GM18907 (cell line): ENCODE data around the gene SBDS.
"Not testable (repeated sequence)": the region's sequence is repeated elsewhere in the genome, so short reads cannot be mapped to it uniquely, and the experiment has no call there.

Experiments
- ATAC-seq: cut with Tn5 transposase; IDR thresholded peaks from one replicate; pipeline ENCODE4 v1.9.1; 2021; ENCODE audit warnings: mild to moderate bottlenecking, moderate library complexity; ENCODE audit not compliant: unreplicated experiment

SBDS gene

DNA sequence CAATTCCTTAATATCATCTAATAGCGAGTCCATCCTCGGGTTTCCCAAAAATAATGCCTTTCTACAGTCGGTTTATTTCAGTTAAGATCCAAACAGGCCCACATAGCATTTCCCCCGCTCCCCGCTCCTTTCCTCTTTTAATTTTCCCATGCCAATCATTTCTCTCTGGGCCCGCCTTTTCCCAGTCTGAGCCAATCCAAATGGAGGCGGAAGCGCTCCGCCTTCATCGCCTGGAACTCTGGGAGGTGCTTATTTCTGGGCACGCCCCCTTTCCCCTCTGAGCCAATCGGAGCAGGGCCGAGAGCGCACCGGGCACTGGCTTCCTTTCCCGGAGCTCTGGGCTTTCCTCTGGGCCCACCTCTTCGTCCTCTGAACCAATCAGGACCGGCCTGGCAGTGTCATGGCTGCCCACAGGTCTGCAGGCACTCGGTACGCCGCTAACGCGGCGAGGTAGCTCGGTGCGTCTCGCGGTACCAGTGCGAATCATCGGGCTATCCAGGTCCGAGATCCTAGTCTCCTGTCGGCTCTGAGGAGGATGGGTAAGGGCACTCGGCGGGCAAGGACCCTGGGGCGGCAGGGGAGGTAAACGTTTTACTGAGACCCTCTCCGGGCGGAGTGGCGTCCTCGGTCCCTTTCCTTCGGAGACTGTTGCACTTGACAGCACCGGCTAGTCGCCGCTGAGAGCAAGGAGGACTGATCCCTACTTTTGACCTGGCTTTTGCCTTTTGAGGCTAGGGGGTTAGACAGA, 1.2 kb upstream of the SBDS start, which contains the start of gene TYW1:
Gene TYW1, plus strand, starts transcription at position 390 of the 748 bp plus-strand sequence. Its CDS starts 146 bp downstream, at position 536.
- peak; percentile 90 for ATAC-seq

DNA sequence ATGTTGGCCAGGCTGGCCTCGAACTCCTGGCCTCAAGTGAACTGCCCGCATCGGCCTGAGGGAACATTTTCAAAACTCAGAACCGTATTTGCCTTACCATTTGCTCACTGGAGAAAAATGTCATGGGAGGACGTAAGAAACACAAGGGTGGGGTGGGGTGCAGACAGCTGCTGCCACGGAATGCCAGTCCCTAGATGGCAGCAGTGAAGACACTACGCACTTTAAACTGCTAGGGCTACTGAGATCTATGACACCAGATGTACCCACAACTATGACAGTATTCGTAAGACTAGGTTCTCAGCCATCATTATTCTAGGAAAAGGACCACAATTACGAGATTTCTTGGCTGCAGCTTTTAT, 716 bp downstream of the SBDS start:
- peak; percentile 39 for ATAC-seq

DNA sequence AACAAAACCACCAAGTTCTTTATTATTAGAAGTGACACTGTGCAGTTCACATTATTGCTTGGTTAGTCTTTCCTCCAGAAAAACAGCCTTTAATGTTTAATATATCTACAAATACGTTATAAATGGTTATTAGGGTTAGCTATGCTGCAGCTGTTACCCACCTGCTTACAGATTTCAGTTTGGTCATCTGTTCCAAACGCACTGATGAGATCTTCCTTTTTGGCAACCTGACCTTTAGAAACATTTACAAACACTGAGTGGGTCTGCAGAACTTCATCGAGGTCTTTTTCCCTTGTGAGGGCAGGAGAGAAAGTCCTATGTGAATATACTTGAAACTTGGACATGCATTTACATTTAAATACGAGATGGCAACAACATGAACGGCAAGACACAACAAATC, 1.3 kb downstream of the SBDS start:
- not testable (repeated sequence) for ATAC-seq

DNA sequence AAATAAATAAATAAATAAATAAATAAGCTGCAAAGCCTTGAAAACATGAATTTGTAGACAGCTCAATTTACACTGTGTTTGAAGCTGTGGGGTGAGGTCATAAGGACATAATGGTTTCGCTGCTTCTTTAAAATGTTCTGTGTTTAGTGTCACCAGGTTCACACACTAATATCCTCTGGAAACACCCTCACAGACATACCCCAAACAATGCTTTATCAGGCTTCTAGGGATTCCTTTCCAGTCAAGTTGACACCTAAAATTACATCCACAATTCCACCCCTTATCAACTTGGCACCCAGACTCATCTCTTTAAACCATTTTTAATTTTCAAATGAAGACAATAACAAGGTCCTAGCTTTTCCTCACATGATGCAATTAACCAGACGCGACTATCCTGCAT, 5.8 kb downstream of the SBDS start:
- ATAC-seq, result not testable (repeated sequence)

DNA sequence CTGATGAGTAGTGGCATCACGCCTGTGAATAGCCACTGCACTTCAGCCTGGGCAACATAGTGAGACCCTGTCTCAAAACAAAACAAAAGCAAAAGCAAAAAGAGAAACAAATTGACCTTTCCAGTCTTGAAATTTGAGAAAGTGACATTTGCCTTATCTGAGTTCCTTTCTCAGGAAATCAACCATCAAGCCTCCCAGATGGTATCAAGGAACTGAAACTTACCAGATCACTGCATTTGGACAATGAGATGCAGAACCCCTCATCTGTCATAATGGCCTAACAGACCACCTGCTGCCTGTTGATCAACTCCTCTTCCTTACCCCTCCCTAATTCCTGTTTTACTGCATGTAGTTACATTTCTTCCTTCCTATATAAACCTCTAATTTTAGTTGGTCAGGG, 15.1 kb downstream of the SBDS start:
- not testable (repeated sequence) for ATAC-seq

DNA sequence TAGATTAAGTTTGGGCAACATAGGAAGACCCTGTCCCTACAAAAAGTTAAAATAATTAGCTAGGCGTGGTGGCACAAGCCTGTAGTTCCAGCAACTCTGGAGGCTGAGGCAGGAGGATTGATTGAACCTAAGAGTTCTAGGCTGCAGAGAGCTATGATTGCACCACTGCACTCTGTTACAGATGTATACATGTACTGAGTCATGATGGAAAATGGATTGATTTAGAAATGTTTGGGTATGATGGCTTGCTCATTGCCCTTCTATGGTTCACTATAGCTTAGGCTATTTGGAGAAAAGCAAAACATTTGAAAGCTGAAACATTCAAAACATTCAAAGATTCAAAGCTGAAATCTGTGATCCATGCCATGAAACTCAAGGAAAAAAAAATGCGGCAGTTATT, 16.4 kb downstream of the SBDS start:
- ATAC-seq, result not testable (repeated sequence)

DNA sequence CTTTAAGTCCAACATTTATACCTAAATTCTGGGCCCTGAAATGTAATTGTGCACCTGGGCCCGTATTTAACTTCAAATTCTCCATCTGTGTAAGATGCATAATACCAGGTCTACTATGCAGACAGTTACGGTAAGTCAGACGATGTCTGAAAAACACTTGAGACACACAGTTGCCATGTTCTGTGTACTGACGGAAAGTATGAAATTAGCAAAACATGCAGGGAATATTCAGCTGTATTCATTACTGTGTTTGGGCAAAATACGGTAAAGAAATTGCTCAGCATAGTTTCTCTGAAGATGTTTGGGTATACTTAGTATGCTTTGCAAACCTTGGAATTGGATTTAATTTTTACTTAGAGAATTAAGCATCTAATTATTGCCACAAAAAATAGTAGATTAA, 17.1 kb downstream of the SBDS start:
- ATAC-seq, result not testable (repeated sequence)

DNA sequence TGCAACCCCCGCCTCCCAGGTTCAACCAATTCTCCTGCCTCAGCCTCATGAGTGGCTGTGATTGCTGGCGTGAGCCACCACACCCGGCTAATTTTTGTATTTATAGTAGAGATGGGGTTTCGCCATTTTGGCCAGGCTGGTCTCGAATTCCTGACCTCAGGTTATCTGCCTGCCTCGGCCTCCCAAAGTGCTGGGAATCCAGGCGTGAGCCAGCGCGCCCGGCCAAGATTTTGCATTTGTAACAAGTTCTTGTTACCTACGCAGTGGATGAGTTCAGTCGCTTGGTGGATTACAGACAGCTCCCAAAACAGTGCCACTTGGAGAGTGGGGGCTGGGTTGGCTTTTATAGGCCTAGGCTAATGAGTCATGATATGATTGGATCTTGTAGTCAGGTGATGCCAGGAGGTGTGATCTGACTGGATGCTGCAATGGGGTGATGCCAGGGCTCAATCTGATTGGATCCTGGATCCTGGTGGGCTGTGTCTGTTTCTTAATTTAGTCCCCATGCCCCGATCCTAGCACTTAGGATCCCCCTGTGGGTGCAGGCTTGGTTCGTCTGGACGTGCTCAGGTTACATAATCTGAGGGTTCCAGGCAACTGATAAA, 20.3 kb downstream of the SBDS start:
- ATAC-seq, result no peak

DNA sequence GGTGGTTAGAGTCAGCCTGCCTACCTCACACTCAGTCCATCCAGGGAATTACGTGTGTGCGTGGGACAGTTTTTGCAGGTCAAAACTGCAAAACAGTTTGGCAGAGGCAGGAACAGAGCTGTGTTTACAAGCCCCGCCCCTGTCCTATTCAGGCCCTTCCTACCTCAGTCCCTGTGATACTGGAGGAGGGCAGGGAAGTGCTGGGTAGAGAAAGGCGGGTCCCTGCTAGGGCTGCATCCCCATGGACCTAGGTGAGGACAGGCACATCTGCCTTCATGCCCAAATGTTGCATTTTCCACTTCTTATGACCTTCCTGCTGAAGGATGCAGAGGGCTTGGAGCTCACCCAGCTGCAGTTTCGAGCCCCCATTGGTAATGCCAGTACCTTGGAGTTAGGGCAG, 25.1 kb downstream of the SBDS start:
- no peak for ATAC-seq

DNA sequence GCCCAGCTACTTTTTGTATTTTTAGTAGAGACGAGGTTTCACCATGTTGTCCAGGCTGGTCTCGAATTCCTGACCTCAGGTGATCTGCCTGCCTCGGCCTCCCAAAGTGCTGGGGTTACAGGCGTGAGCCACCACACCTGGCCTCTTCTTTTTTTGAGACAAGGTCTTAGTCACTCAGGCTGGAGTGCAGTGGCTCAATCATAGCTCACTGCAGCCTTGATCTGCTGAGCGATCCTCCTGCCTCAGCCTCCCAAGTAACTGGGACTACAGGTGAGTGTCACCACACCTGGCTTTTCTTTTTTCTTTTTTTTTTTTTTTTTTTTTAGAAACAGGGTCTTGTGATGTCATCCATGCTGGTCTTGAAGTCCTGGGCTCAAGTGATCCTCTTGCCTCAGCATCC, 26.4 kb downstream of the SBDS start:
- not testable (repeated sequence) for ATAC-seq

DNA sequence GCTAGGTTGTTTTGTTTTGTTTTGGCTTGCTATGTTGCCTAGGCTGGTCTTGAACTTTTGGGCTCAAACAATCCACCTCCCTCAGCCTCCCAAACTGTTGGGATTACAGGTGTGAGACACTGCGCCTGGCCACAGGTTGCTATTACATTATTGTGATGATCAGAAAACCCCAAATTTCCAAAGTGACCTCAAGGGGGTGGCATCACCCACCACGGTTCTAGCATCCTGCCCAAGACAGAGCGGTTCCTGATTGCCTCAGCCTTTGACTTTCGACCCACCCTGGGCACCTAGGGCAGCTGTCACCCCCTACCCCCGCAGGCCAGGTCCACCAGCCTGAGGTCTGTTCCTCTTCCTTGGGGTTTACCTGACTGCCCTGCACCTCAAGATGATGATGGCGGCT, 28.4 kb downstream of the SBDS start:
- no peak for ATAC-seq

DNA sequence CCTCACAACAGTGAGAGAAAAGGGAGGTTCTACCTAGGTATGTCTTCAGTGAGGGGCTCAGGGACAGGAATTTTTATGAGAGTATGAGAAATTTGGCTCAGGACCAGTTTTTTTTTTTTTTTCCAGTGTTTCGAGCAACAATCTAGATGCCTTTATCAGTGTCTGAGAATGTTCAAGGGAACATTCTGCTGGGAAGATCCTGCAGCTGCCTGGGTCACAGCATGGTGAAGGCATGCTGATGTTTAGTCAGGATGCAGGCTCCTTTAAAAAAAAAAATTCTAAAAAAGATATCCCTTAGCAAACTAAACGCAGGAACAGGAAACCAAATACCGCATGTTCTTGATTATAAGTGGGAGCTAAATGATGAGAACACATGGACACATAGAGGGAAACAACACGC, 31.0 kb downstream of the SBDS start:
- no peak for ATAC-seq

DNA sequence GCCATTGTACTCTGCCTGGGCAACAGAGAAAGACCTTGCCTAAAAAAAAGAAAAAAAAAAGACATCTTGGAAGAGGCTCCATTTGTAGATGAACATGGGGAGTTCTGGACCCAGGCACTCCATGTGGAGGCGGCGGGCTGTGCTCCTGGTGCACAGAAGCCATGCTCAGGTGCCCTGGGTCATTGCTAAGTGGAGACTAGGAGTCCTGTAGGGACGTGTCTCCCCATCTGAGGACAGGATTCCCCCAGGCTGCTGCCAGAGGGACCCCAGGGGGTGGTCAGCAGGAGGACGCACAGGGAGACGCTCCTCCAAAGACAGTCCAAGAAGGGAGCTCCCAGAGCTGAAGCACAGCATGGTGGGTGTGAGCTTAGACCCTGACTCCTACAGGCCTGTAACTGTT, 34.3 kb downstream of the SBDS start:
- ATAC-seq, result no peak

DNA sequence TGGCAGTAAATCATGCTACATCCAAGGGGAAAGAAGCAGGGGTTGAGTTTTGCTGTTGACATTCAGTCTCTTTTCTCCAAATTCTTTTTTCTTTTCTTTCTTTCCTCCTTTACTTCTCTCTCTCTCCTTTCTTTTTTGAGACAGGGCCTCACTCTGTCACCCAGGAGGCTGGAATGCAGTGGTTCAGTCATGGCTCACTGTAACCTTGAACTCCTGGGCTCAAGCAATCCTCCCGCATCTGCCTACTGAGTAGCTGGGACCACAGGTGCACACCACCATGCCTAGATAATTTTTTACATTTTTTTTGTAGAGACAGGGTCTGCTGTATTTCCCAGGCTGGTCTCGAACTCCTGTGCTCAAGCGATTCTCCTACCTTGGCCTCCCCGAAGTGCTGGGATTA, 35.2 kb downstream of the SBDS start:
- no peak for ATAC-seq

DNA sequence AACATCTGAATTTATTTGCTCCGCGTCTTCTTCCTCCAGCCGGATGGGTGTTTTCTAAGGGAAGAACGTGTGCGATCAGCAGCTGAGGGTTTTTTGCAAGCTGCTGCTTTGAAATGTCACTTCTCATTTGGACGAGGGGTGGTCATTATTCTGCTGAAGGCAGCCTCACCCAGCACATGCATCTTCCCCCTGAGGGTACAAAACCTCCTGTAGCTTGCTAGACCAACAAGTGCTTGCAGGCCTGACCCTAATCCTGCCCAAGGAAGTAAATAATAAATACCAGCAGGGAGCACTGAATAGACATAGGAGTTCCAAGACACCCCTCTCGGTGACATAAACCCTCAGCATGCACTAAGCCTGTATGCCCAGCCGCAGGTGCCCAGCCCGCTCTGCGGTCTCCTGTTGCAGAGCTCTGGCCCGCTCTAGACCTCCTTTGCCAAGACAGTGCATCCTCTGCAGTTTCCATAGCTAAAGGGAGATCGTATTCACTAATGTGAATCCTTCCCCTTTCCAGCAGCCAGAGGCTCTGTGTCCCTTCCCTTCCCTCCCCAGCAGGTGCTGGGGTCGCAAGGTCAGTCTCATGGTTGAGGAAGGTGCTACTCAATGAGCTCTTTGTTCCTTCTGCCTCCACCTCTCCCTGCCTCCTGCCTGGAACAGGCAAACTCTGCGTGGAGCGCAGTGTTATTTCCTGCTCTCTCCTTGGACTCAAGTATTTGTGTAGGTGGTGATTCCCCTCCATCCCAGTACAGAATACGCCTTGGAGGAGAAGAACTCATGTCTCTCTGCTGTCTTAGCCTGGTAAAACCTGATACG, 36.6 kb downstream of the SBDS start:
- ATAC-seq, result no peak

DNA sequence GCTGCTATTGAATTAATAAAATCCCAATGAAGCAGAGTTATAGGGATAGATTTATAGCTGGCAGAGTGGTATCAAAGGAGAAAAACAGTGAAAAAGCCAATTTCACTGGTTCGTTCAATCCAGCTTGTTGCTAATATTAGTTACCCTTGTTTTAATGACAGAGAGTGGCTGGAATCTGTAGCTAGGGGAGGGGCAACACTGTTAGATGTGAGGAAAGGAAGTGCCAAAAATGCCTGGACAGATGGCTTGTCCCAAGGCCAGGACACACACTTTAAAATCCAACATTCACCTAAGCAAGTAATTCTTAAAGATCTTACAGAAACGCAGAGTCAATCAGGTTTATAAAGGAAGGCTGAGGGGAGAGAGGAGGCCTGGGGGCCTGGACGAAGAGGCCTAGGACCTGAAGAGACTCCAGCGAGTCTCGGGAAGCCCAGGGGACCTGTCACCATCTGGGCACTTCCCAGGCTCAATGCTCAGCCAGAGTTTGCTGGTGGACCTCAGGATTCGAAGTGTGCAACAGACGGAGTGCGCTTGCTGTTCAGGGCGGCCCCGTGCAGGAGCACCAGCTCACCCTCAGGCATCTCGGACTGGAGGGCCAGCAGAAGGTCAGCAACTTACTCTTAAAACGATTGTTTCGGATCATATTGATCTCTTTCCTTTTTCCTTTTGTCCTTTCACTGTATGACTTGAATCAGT, 37.6 kb downstream of the SBDS start:
- no peak for ATAC-seq

DNA sequence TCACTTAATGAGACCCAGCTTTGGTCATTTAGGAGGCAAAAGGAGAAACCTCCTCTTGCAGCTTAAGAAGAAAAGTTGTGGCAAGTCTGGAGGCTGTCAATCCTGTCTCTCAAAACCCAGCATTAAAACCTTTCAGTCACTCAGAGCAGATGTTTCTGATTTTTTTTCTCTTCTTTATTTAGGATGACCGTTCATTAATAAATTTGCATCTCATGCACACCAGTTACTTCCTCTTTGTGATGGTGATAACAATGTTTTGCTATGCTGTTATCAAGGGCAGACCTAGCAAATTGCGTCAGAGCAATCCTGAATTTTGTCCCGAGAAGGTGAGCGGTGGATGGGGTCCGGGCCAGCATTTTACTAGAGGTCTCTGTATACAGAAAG, 42.4 kb downstream of the SBDS start:
- ATAC-seq, result no peak

DNA sequence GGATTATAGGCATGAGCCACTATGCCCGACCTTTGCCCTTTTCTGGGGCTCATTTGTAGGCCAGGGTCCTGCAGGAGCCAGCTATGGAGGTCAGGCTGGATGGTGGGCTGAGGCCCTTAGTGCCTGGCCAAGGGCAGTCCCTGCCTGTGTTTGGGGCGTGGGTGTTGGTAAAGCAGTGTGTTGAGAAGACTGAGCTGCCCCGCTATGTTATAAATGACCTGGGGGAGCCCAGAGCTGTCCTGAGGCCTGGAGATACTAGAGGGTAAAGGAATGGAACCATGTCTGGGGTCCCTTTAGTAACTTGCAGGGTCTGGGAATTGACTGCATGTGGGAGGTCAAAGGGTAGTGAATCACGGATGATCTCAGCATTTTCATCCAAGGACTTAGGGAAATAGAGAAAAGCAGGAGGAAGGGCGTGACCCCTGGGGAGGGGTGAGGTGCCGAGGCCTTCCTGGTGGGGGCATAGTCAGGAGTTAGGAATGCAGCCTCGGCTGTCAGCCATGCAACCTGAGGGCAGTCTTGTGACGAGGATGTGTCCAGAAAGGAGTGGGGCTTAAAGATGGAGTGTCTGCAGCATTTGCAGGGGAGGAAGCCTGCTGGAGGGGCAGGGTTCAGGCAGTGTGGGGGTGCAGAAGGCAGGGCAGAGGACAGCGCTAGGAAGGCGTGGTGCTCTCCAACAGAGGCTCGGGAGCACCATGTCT, 42.9 kb downstream of the SBDS start:
- ATAC-seq, result no peak

DNA sequence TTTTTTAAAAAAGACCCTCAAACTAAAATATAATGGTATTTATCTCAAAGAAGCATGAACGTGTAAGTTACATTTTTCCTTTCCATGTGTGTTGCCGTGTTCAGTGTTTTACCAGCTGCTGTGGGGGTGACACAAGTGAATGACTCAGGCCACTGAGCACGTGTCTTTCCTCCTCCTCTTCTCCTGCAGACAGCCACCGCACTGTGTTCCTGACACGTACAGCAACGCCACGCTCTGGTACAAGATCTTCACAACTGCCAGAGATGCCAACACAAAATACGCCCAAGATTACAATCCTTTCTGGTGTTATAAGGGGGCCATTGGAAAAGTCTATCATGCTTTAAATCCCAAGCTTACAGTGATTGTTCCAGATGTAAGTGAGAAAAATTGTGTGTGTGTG, 44.6 kb downstream of the SBDS start:
- ATAC-seq, result no peak

DNA sequence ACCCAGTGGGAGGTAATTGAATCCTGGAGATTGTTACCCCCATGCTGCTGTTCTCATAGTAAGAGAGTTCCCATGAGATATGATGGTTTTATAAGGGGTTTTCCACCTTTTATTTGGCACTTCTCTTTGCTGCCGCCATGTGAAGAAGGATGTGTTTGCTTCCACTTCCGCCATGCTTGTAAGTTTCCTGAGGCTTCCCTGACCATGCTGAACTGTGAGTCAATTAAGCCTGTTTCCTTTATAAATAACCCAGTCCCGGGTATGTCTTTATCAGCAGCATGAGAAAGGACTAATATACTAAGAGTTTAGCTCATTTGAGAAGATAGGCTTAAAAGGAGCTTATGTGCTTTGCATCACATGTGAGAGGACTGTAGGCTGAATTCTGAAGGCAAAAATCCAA, 45.1 kb downstream of the SBDS start:
- ATAC-seq, result no peak
